H1 (cell line): Measurements from ENCODE around the gene SF3A2. TPM values are rescaled to one million over a fixed set of nuclear protein-coding genes. Genes with fewer than 3 reads are reported as not detected.

Source experiments
- CHD7 ChIP-seq: fragments of 300-600 bp; sonication (generic); IDR thresholded peaks from 2 replicates; pipeline ENCODE4 v1.7.1; 2012; ENCODE audit warnings: low read length, moderate library complexity, mild to moderate bottlenecking, inconsistent platforms; ENCODE audit not compliant: insufficient replicate concordance
- CREB1 ChIP-seq: IDR thresholded peaks from 2 replicates; pipeline ENCODE4 v1.6.1; 2012; ENCODE audit warnings: inconsistent platforms
- EP300 ChIP-seq, 2 experiments: IDR thresholded peaks; 1 replicate in 1 of 2; 2 replicates in 1 of 2; pipeline ENCODE4 v1.6.1; 2011 to 2012; ENCODE audit warnings: low read depth in 2 of 2, low read length in 2 of 2, mild to moderate bottlenecking in 2 of 2, borderline replicate concordance in 1 of 2, inconsistent platforms in 1 of 2, moderate library complexity in 1 of 2
- KDM4A ChIP-seq: IDR thresholded peaks from one replicate; pipeline ENCODE4 v1.7.1; 2012; ENCODE audit warnings: low read depth, mild to moderate bottlenecking, moderate library complexity, low read length, inconsistent platforms; ENCODE audit not compliant: severe bottlenecking
- SIRT6 ChIP-seq: IDR thresholded peaks from one replicate; pipeline ENCODE4 v1.7.1; 2012; ENCODE audit warnings: low read length, inconsistent platforms
- polyA plus RNA-seq, 7 experiments: library from polyadenylated mRNA; depleted of rRNA in 3 of 7; stranded (reverse) in 5 of 7; unstranded in 2 of 7; fragments of >200 nt in 5 of 7; fragments of 200-250 nt in 2 of 7; gene quantifications; 1 replicate in 5 of 7; 2 replicates in 1 of 7; 4 replicates in 1 of 7; pipeline versions ENCODE4 v1.2.1 to v1.2.3, GENCODE V29; 2011 to 2013; ENCODE audit warnings: missing spikeins in 2 of 7, mixed read lengths in 2 of 7
- total RNA-seq: library from RNA; stranded (reverse); fragmentation: NEBNext Ultra II Directional; extraction: Animal tissue kit (Norgen Biotek cat#: 25700); gene quantifications from 2 replicates; pipeline ENCODE4 v1.2.1, GENCODE V29; 2021

The SF3A2 gene
- total and polyA plus RNA-seq, 2 of the 8 experiments (the other 6 are each of a cell fraction or from before 2014, with no cell fraction given) = 15.3 to 146 TPM

DNA sequence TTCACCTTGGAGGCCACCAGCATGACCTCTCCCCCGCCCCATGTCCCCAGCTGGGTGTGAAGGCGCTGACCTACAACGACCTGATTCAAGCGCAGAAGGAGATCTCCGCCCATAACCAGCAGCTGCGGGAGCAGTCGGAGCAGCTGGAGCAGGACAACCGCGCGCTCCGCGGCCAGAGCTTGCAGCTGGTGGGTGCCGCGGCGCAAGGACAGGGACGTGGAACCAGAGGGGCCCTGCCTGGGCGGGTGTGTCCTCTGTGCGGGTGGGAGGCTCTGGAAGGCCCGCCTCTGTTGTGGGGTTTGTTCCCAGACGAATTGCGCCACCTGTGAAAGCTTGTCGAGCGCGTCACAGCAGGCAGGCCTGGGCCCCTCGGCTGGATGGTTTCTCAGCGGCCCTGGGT is 22.8 kb upstream of the SF3A2 start (continued):
- TF ChIP-seq CHD7 (no peak), SIRT6 (no peak), KDM4A (no peak), EP300 (IDR thresholded peaks at IDR 0.05; ENCODE audit: borderline replicate concordance in 1 of 2, low read depth in 2 of 2, low read length in 2 of 2) (no peak), CREB1 (no peak)
- TF ChIP-seq, all 59 proteins: peak for 0
